Testis (tissue), 3 donors: Measurements from ENCODE around the gene DCDC1. TPM values are rescaled to one million over a fixed set of nuclear protein-coding genes. Genes with fewer than 3 reads are reported as not detected.

Experiments used
- DNase-seq: peaks from one replicate; pipeline ENCODE4 v3.0.0-alpha.2; 2019
- H3K27ac ChIP-seq, 2 donors: fragments of 200-600 bp; sonication (generic); one replicate each; pipeline ENCODE4 v1.5.1; 2019
- H3K27me3 ChIP-seq: fragments of 200-600 bp; sonication (generic); one replicate; pipeline ENCODE4 v1.5.1; 2019
- H3K36me3 ChIP-seq: fragments of 200-600 bp; sonication (generic); one replicate; pipeline ENCODE4 v1.5.1; 2017; ENCODE audit warnings: low read depth; ENCODE audit errors: missing control alignments
- H3K4me1 ChIP-seq: fragments of 200-600 bp; sonication (generic); one replicate; pipeline ENCODE4 v1.5.1; 2019
- H3K4me3 ChIP-seq, 2 donors: fragments of 200-600 bp; sonication (generic); one replicate each; pipeline ENCODE4 v1.5.1; 2017 to 2019
- H3K9me3 ChIP-seq: fragments of 200-600 bp; sonication (generic); one replicate; pipeline ENCODE4 v1.5.1; 2017
- CTCF ChIP-seq, 3 experiments: fragments of 450-650 bp in 2 of 3; fragments of 200-600 bp in 1 of 3; sonication (generic) in 1 of 3; IDR thresholded peaks; one replicate each; pipeline ENCODE4 v1.5.1; 2016 to 2019; ENCODE audit warnings: antibody characterized with exemption in 3 of 3, mild to moderate bottlenecking in 2 of 3, moderate library complexity in 1 of 3
- POLR2A ChIP-seq: fragments of 450-650 bp; IDR thresholded peaks from one replicate; pipeline ENCODE4 v1.6.1; 2017; ENCODE audit warnings: antibody characterized with exemption, mild to moderate bottlenecking, moderate library complexity
- whole genome bisulfite sequencing, 2 donors: methylation state at CpG; one replicate each; pipeline ENCODE4 v1.1.5; 2018; 5-methylcytosine and 5-hydroxymethylcytosine counted together
- intact Hi-C: fragments of 100-400 bp; cut with DNase I; formaldehyde crosslinking; loops from one replicate; pipeline ENCODE4 v1.15.1; 2023; ENCODE audit warnings: low total_unique reads
- polyA plus RNA-seq: library from polyadenylated mRNA; stranded (reverse); fragments of 350-450 nt; fragmentation: Illumina TruSeq; extraction: RNeasy Lipid Tissue Mini Kit (QIAGEN cat#74804); gene quantifications from one replicate; pipeline ENCODE4 v1.2.3, GENCODE V29; 2014; ENCODE audit warnings: low read depth, low replicate concordance; ENCODE audit not compliant: insufficient read depth
- total RNA-seq, 2 donors: library from RNA; depleted of rRNA; stranded (reverse); fragments of >200 nt; gene quantifications; one replicate each; pipeline ENCODE4 v1.2.3, GENCODE V29; 2016

Gene DCDC1
- total and polyA plus RNA-seq, 3 donors from 2014 or later, result 10.4 to 23.7 (median 12.3) TPM

- DNase-seq, result no peak
Measured at GRCh38 chr11:31415435-31415834, 45.9 kb upstream of the DCDC1 start.

GRCh38 chr11:31414338-31414737, 44.8 kb upstream of the DCDC1 start:
- intact Hi-C loops, result no loop called here
- no peaks in the 10 kb centered on the region for H3K4me1 ChIP-seq
- no peak overlapping the region for H3K4me3 ChIP-seq
- H3K36me3 ChIP-seq, result no peaks in the 10 kb centered on the region
- 76 to 87% methylated on average over 3 of the region's 3 CpGs for WGBS, 2 donors
- H3K9me3 ChIP-seq, result no peaks in the 10 kb centered on the region
- no peaks in the 10 kb centered on the region for H3K27me3 ChIP-seq
- no peak overlapping the region for H3K27ac ChIP-seq
- no peak for DNase-seq
- TF ChIP-seq CTCF (IDR thresholded peaks at IDR 0.05), result no peak
- no peak for TF ChIP-seq POLR2A

More at GRCh38 chr11:31415435-31415834, 45.9 kb upstream of the DCDC1 start:
- Histone ChIP-seq H3K36me3 (no peaks in the 10 kb centered on the region), H3K4me1 (no peaks in the 10 kb centered on the region), H3K9me3 (no peaks in the 10 kb centered on the region), H3K27me3 (no peaks in the 10 kb centered on the region), H3K4me3 (no peak overlapping the region), H3K27ac (no peak overlapping the region)
- intact Hi-C loops, result no loop called here
- TF ChIP-seq CTCF (IDR thresholded peaks at IDR 0.05) (no peak), POLR2A (no peak)
- WGBS, 2 donors, result 73 to 90% methylated on average over 4 of the region's 4 CpGs

GRCh38 chr11:31412946-31413345, 43.4 kb upstream of the DCDC1 start:
- intact Hi-C loops, result no loop called here
- Histone ChIP-seq H3K36me3 (no peaks in the 10 kb centered on the region), H3K9me3 (no peaks in the 10 kb centered on the region), H3K27me3 (no peaks in the 10 kb centered on the region), H3K4me3 (no peak overlapping the region), H3K4me1 (no peaks in the 10 kb centered on the region), H3K27ac (no peak overlapping the region)
- no peak for DNase-seq
- 93 to 95% methylated on average over 2 of the region's 2 CpGs for WGBS, 2 donors
- TF ChIP-seq POLR2A (no peak), CTCF (IDR thresholded peaks at IDR 0.05) (no peak)

GRCh38 chr11:31408201-31408600, 38.7 kb upstream of the DCDC1 start:
- Histone ChIP-seq H3K4me1 (no peaks in the 10 kb centered on the region), H3K36me3 (no peaks in the 10 kb centered on the region), H3K27ac (no peak overlapping the region), H3K4me3 (no peak overlapping the region), H3K27me3 (no peaks in the 10 kb centered on the region), H3K9me3 (no peaks in the 10 kb centered on the region)
- intact Hi-C loops, result no loop called here
- TF ChIP-seq CTCF (IDR thresholded peaks at IDR 0.05), result no peak
- no peak for TF ChIP-seq POLR2A
- no peak for DNase-seq
- WGBS, 2 donors, result 93 to 98% methylated on average over 2 of the region's 2 CpGs

GRCh38 chr11:31404614-31405013, 35.1 kb upstream of the DCDC1 start:
- Histone ChIP-seq H3K4me3 (no peak overlapping the region), H3K9me3 (no peaks in the 10 kb centered on the region), H3K36me3 (no peaks in the 10 kb centered on the region), H3K27ac (no peak overlapping the region), H3K27me3 (no peaks in the 10 kb centered on the region), H3K4me1 (no peaks in the 10 kb centered on the region)
- intact Hi-C loops, result no loop called here
- no peak for DNase-seq
- TF ChIP-seq POLR2A, result no peak
- TF ChIP-seq CTCF (IDR thresholded peaks at IDR 0.05), result no peak
